ENCODE measurements around the gene GPR158.

GPR158 gene

DNA sequence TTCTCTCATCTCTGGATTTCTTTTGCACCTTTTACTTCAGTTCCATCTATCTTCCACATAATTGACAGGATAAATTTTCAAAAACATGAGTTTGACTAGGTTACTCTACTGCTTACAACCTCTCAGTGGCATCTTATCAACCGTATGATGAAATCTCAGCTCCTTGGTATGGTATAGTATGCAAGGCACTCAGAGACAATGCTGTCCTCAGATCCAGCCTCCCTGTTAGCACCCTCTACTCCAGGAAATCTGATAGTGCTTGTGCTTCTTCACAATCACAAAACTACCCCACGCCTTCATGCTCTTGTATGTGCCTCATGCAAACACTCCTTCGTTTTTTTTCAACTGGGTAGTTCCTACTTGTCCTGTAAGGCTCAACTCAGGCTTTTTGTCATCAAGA, 330.7 kb downstream of the GPR158 start:
- no peaks in the 10 kb centered on the region for H3K9me3 ChIP-seq (ENCODE audit: control extremely low read depth in 1 of 5, control insufficient read depth in 4 of 5, insufficient read depth in 2 of 5, low read depth in 1 of 5, low read length in 4 of 5)
- no peak for DNase-seq
- POLR2A ChIA-PET: no interaction called here
- no peak overlapping the region for H3K27ac ChIP-seq (ENCODE audit: insufficient read depth in 1 of 2, low read depth in 1 of 2, low read length in 2 of 2, poor library complexity in 1 of 2, severe bottlenecking in 2 of 2)
- no peaks in the 10 kb centered on the region for H3K27me3 ChIP-seq (replicated peaks in 2 of 5; ENCODE audit: control insufficient read depth in 4 of 5, insufficient read depth in 5 of 5, low read length in 4 of 5)
- WGBS (ENCODE audit: insufficient coverage): 90% methylated on average over 3 of the region's 3 CpGs
- CTCF ChIA-PET: no interaction called here
- no peak overlapping the region for H3K4me3 ChIP-seq (ENCODE audit: control insufficient read depth in 1 of 7, extremely low read depth in 1 of 7, insufficient read depth in 4 of 7, low read depth in 2 of 7, low read length in 6 of 7)
- no peaks in the 10 kb centered on the region for H3K4me1 ChIP-seq (ENCODE audit: control extremely low read depth in 1 of 4, control insufficient read depth in 4 of 4, insufficient read depth in 4 of 4, low read length in 3 of 4)
- no peaks in the 10 kb centered on the region for H3K36me3 ChIP-seq (ENCODE audit: control insufficient read depth in 4 of 4, insufficient read depth in 4 of 4, low read length in 3 of 4)

DNA sequence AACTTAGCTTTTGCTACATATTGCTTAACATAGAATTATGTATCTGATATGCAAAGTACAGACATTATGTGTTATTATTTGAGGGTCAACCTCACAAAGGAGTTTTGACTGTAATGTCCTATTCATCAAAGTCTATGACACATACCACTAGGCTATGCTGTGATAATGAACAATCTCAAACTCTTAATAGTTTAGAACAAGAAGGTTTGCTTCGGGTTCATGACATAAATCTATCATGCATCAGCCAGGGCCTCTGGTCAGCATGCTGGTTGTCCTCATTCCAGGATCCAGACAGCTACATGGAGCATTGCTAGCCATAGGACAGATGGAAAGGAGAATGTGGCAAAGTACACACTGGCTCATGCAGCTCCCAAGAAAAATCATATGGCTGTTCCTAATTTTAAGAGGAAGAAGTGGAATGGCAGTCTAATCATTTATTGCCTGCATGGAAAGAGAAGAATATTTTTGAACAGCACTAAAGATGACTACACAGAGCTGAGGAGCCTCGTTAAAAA, 332.1 kb downstream of the GPR158 start:
- H3K36me3 ChIP-seq (ENCODE audit: control insufficient read depth in 4 of 4, insufficient read depth in 4 of 4, low read length in 3 of 4): no peaks in the 10 kb centered on the region
- CTCF ChIA-PET: no interaction called here
- H3K27ac ChIP-seq (ENCODE audit: insufficient read depth in 1 of 2, low read depth in 1 of 2, low read length in 2 of 2, poor library complexity in 1 of 2, severe bottlenecking in 2 of 2): no peak overlapping the region
- no peak overlapping the region for H3K4me3 ChIP-seq (ENCODE audit: control insufficient read depth in 1 of 7, extremely low read depth in 1 of 7, insufficient read depth in 4 of 7, low read depth in 2 of 7, low read length in 6 of 7)
- H3K27me3 ChIP-seq (replicated peaks in 2 of 5; ENCODE audit: control insufficient read depth in 4 of 5, insufficient read depth in 5 of 5, low read length in 4 of 5): no peaks in the 10 kb centered on the region
- H3K9me3 ChIP-seq (ENCODE audit: control extremely low read depth in 1 of 5, control insufficient read depth in 4 of 5, insufficient read depth in 2 of 5, low read depth in 1 of 5, low read length in 4 of 5): no peaks in the 10 kb centered on the region
- 80% methylated on average over 1 of the region's 2 CpGs for WGBS (ENCODE audit: insufficient coverage)
- DNase-seq: no peak
- POLR2A ChIA-PET: no interaction called here
- H3K4me1 ChIP-seq (ENCODE audit: control extremely low read depth in 1 of 4, control insufficient read depth in 4 of 4, insufficient read depth in 4 of 4, low read length in 3 of 4): no peaks in the 10 kb centered on the region

DNA sequence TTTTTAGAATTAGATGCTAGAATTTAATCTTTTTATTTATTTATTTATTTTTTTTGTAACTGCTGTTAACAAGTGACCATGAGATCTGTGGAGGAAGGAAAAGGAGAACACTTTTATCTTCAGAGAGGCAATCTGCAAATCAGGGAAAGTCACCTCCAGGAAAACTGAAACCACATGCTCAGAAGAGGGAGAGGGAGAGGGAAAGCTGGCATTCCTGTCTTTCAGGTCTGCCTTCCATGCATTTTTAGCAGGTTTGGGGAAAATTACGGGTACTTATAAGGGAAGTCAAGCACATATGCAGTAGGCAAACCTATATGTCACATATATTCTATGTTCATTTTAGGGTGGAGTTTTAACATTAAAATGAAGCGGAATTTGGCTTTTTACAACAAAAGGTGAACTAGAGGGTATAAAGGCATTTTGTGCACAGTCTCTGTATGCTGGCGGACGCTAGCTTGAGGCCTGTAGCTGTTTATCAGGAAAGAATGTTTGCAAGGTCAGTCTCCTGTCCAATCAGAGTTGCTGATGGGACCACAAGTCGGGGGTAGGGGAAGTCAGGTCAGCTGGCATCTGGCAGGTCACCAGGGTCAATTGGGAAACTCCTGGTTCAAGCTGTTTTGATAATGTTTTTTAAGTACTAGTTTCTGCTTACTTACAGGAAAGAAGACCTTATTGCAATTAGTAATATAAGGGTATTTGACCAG, 333.5 kb downstream of the GPR158 start:
- Histone ChIP-seq H3K9me3 (ENCODE audit: control extremely low read depth in 1 of 5, control insufficient read depth in 4 of 5, insufficient read depth in 2 of 5, low read depth in 1 of 5, low read length in 4 of 5) (no peaks in the 10 kb centered on the region), H3K4me1 (ENCODE audit: control extremely low read depth in 1 of 4, control insufficient read depth in 4 of 4, insufficient read depth in 4 of 4, low read length in 3 of 4) (no peaks in the 10 kb centered on the region), H3K4me3 (ENCODE audit: control insufficient read depth in 1 of 7, extremely low read depth in 1 of 7, insufficient read depth in 4 of 7, low read depth in 2 of 7, low read length in 6 of 7) (no peak overlapping the region), H3K27me3 (replicated peaks in 2 of 5; ENCODE audit: control insufficient read depth in 4 of 5, insufficient read depth in 5 of 5, low read length in 4 of 5) (no peaks in the 10 kb centered on the region), H3K36me3 (ENCODE audit: control insufficient read depth in 4 of 4, insufficient read depth in 4 of 4, low read length in 3 of 4) (no peaks in the 10 kb centered on the region), H3K27ac (ENCODE audit: insufficient read depth in 1 of 2, low read depth in 1 of 2, low read length in 2 of 2, poor library complexity in 1 of 2, severe bottlenecking in 2 of 2) (no peak overlapping the region)
- 81% methylated on average over 3 of the region's 5 CpGs for WGBS (ENCODE audit: insufficient coverage)
- ChIA-PET CTCF (no interaction called here), POLR2A (no interaction called here)
- no peak for DNase-seq

DNA sequence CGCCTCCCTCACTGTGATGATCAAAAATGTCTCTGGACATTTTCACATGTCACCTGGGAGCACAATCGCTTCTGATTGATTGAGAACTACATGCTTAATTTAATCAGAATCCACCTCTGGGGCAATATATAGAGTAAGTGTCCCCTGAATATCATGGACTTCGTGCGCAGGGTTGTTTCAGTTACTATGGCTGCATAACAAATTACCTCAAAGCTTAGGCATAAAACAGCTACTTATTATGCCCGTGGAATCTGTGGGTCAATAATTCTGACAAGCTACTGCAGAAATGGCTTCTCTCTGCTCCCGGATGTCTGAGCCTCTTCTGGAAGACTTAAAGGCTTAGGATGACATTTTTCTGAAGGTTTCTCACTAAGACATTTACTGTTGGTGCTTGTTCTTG, 334.4 kb downstream of the GPR158 start:
- Histone ChIP-seq H3K27ac (ENCODE audit: insufficient read depth in 1 of 2, low read depth in 1 of 2, low read length in 2 of 2, poor library complexity in 1 of 2, severe bottlenecking in 2 of 2) (no peak overlapping the region), H3K27me3 (replicated peaks in 2 of 5; ENCODE audit: control insufficient read depth in 4 of 5, insufficient read depth in 5 of 5, low read length in 4 of 5) (no peaks in the 10 kb centered on the region), H3K36me3 (ENCODE audit: control insufficient read depth in 4 of 4, insufficient read depth in 4 of 4, low read length in 3 of 4) (no peaks in the 10 kb centered on the region), H3K4me3 (ENCODE audit: control insufficient read depth in 1 of 7, extremely low read depth in 1 of 7, insufficient read depth in 4 of 7, low read depth in 2 of 7, low read length in 6 of 7) (no peak overlapping the region), H3K4me1 (ENCODE audit: control extremely low read depth in 1 of 4, control insufficient read depth in 4 of 4, insufficient read depth in 4 of 4, low read length in 3 of 4) (no peaks in the 10 kb centered on the region), H3K9me3 (ENCODE audit: control extremely low read depth in 1 of 5, control insufficient read depth in 4 of 5, insufficient read depth in 2 of 5, low read depth in 1 of 5, low read length in 4 of 5) (no peaks in the 10 kb centered on the region)
- ChIA-PET CTCF (no interaction called here), POLR2A (no interaction called here)
- DNase-seq: no peak
- WGBS (ENCODE audit: insufficient coverage): 98% methylated on average over 6 of the region's 6 CpGs

DNA sequence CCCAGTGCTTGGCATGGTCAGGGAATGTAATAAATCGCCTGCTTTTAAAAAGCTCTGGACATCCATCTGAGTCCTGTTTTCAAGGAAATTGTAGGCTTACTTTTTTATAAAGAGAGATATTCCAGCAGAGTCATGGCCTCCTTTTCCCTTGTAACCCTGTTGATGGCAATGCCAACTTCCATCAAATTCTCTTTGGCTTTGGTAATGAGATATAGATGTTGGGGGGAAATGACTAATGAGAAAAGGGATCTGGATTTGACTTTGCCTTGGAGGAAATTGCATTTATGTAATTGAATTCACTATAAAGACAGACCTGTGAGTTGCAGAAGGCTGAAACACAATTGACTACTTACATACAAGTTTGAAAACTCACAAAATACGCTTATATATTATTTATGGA, 347.5 kb downstream of the GPR158 start:
- DNase-seq: no peak
- H3K4me3 ChIP-seq (ENCODE audit: control insufficient read depth in 1 of 7, extremely low read depth in 1 of 7, insufficient read depth in 4 of 7, low read depth in 2 of 7, low read length in 6 of 7): no peak overlapping the region
- POLR2A ChIA-PET: no interaction called here
- H3K27me3 ChIP-seq (replicated peaks in 2 of 5; ENCODE audit: control insufficient read depth in 4 of 5, insufficient read depth in 5 of 5, low read length in 4 of 5): no peaks in the 10 kb centered on the region
- H3K36me3 ChIP-seq (ENCODE audit: control insufficient read depth in 4 of 4, insufficient read depth in 4 of 4, low read length in 3 of 4): no peaks in the 10 kb centered on the region
- no peaks in the 10 kb centered on the region for H3K9me3 ChIP-seq (ENCODE audit: control extremely low read depth in 1 of 5, control insufficient read depth in 4 of 5, insufficient read depth in 2 of 5, low read depth in 1 of 5, low read length in 4 of 5)
- WGBS (ENCODE audit: insufficient coverage): 86% methylated on average over 1 of the region's 2 CpGs
- CTCF ChIA-PET: no interaction called here
- no peaks in the 10 kb centered on the region for H3K4me1 ChIP-seq (ENCODE audit: control extremely low read depth in 1 of 4, control insufficient read depth in 4 of 4, insufficient read depth in 4 of 4, low read length in 3 of 4)
- H3K27ac ChIP-seq (ENCODE audit: insufficient read depth in 1 of 2, low read depth in 1 of 2, low read length in 2 of 2, poor library complexity in 1 of 2, severe bottlenecking in 2 of 2): no peak overlapping the region

DNA sequence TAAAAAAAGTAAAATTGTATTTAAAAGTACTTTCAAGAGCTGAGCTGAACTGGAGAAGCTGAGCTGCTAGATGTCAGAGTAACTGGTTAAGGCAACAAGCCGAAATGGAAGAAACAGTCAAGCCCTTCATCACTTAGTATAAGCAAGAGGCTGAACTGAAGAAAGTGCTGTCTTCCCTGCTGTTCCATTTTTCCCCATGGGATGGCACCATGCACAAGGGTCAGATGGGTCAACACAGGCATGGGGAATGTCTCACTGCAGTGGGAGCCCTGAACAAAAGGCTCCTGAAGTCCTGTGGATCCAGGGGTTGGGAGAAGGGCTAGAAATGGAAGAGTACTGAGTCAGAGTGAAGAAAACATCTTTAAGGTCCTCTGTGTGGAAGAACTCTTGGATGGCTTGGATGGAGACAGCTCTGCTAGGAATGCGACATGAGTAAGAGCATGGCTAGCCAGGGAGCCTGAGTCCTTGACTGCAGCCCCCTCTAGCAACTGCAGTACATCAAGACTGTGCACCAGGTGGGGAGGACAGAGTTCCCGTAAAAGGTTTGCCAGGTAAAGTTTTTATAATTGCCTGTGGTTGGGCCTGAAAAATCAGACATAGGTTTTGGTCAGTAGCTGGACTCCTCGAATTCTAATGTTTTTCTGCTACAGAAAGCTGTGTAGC, 348.3 kb downstream of the GPR158 start:
- POLR2A ChIA-PET: no interaction called here
- Histone ChIP-seq H3K9me3 (ENCODE audit: control extremely low read depth in 1 of 5, control insufficient read depth in 4 of 5, insufficient read depth in 2 of 5, low read depth in 1 of 5, low read length in 4 of 5) (no peaks in the 10 kb centered on the region), H3K27ac (ENCODE audit: insufficient read depth in 1 of 2, low read depth in 1 of 2, low read length in 2 of 2, poor library complexity in 1 of 2, severe bottlenecking in 2 of 2) (no peak overlapping the region), H3K4me3 (ENCODE audit: control insufficient read depth in 1 of 7, extremely low read depth in 1 of 7, insufficient read depth in 4 of 7, low read depth in 2 of 7, low read length in 6 of 7) (no peak overlapping the region), H3K36me3 (ENCODE audit: control insufficient read depth in 4 of 4, insufficient read depth in 4 of 4, low read length in 3 of 4) (no peaks in the 10 kb centered on the region), H3K4me1 (ENCODE audit: control extremely low read depth in 1 of 4, control insufficient read depth in 4 of 4, insufficient read depth in 4 of 4, low read length in 3 of 4) (no peaks in the 10 kb centered on the region), H3K27me3 (replicated peaks in 2 of 5; ENCODE audit: control insufficient read depth in 4 of 5, insufficient read depth in 5 of 5, low read length in 4 of 5) (no peaks in the 10 kb centered on the region)
- no peak for DNase-seq
- WGBS (ENCODE audit: insufficient coverage): 88% methylated on average over 4 of the region's 4 CpGs
- CTCF ChIA-PET: no interaction called here

DNA sequence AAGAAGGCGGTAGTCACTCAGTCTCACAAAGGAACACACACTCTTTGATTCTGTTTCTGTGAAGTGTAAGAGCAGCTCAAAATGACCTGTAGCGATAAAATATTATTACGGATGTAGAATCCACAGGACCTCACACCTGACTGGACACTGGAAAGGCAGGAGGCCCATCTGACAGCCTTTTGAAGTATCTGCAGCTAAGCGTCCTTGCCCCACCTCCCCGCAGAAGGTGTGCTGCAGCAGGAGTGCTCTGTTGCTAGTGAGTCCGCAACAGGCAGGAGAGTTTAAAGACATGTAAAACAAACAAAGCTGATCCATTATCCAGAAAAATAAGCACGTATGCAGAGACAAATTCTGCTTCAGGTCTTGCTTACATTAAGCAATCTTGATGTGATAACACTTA, 355.5 kb downstream of the GPR158 start:
- DNase-seq: no peak
- WGBS (ENCODE audit: insufficient coverage): 73% methylated on average over 5 of the region's 7 CpGs
- ChIA-PET POLR2A (no interaction called here), CTCF (interaction anchor here (0.6 kb wide), 1 partner anchor 15 kb away, joined by 4 read pairs; no protein-coding TSS in a partner anchor)
- no peaks in the 10 kb centered on the region for H3K9me3 ChIP-seq (ENCODE audit: control extremely low read depth in 1 of 5, control insufficient read depth in 4 of 5, insufficient read depth in 2 of 5, low read depth in 1 of 5, low read length in 4 of 5)
- no peak overlapping the region for H3K4me3 ChIP-seq (ENCODE audit: control insufficient read depth in 1 of 7, extremely low read depth in 1 of 7, insufficient read depth in 4 of 7, low read depth in 2 of 7, low read length in 6 of 7)
- H3K36me3 ChIP-seq (ENCODE audit: control insufficient read depth in 4 of 4, insufficient read depth in 4 of 4, low read length in 3 of 4): no peaks in the 10 kb centered on the region
- no peaks in the 10 kb centered on the region for H3K4me1 ChIP-seq (ENCODE audit: control extremely low read depth in 1 of 4, control insufficient read depth in 4 of 4, insufficient read depth in 4 of 4, low read length in 3 of 4)
- no peak overlapping the region for H3K27ac ChIP-seq (ENCODE audit: insufficient read depth in 1 of 2, low read depth in 1 of 2, low read length in 2 of 2, poor library complexity in 1 of 2, severe bottlenecking in 2 of 2)
- H3K27me3 ChIP-seq (replicated peaks in 2 of 5; ENCODE audit: control insufficient read depth in 4 of 5, insufficient read depth in 5 of 5, low read length in 4 of 5): no peaks in the 10 kb centered on the region

All from common myeloid progenitor, CD34-positive (primary cell).